ENCODE data around the gene FNTB. TPM values are rescaled to one million over a fixed set of nuclear protein-coding genes. Genes with fewer than 3 reads are reported as not detected.

FNTB gene
- total and polyA plus RNA-seq, 3 donors from 2014 or later: 43.2 to 68.1 (median 52.5) TPM

- Histone ChIP-seq H3K4me1 (peaks cover 9% of the 10 kb centered on the region), H3K4me3 (no peak overlapping the region), H3K27ac (no peak overlapping the region), H3K27me3 (no peaks in the 10 kb centered on the region), H3K9me3 (no peaks in the 10 kb centered on the region), H3K36me3 (ENCODE audit: low read depth, missing control alignments) (no peaks in the 10 kb centered on the region)
- TF ChIP-seq CTCF (IDR thresholded peaks at IDR 0.05): no peak
- TF ChIP-seq POLR2A (IDR thresholded peaks at IDR 0.05): no peak
- intact Hi-C loops (cut with DNase I; ENCODE audit: low total_unique reads): no loop called here
- DNase-seq: no peak
- 93 to 95% methylated on average over 3 of the region's 3 CpGs for WGBS, 2 donors
Measured at GRCh38 chr14:65104791-65105190, 118.1 kb downstream of the FNTB start.

GRCh38 chr14:65106316-65106715 lies 119.6 kb downstream of the FNTB start:
- Histone ChIP-seq H3K4me1 (no peaks in the 10 kb centered on the region), H3K9me3 (no peaks in the 10 kb centered on the region), H3K36me3 (ENCODE audit: low read depth, missing control alignments) (no peaks in the 10 kb centered on the region), H3K27me3 (no peaks in the 10 kb centered on the region), H3K4me3 (no peak overlapping the region), H3K27ac (no peak overlapping the region)
- WGBS, 2 donors: 94 to 98% methylated on average over 4 of the region's 4 CpGs
- TF ChIP-seq CTCF (IDR thresholded peaks at IDR 0.05) (no peak), POLR2A (IDR thresholded peaks at IDR 0.05) (no peak)
- no peak for DNase-seq
- intact Hi-C loops (cut with DNase I; ENCODE audit: low total_unique reads): no loop called here

GRCh38 chr14:65106736-65107135 lies 120.0 kb downstream of the FNTB start:
- WGBS, 2 donors: 59 to 76% methylated on average over 1 of the region's 1 CpG

GRCh38 chr14:65107200-65107599 lies 120.5 kb downstream of the FNTB start:
- Histone ChIP-seq H3K27ac (no peak overlapping the region), H3K4me3 (no peak overlapping the region), H3K4me1 (no peaks in the 10 kb centered on the region), H3K9me3 (no peaks in the 10 kb centered on the region), H3K36me3 (ENCODE audit: low read depth, missing control alignments) (no peaks in the 10 kb centered on the region), H3K27me3 (no peaks in the 10 kb centered on the region)
- 89% methylated on average over 1 of the region's 1 CpG for WGBS, 2 donors
- intact Hi-C loops (cut with DNase I; ENCODE audit: low total_unique reads): no loop called here
- DNase-seq: no peak
- TF ChIP-seq CTCF (IDR thresholded peaks at IDR 0.05) (no peak), POLR2A (IDR thresholded peaks at IDR 0.05) (no peak)

More at GRCh38 chr14:65106736-65107135, 120.0 kb downstream of the FNTB start:
- intact Hi-C loops (cut with DNase I; ENCODE audit: low total_unique reads): no loop called here
- no peaks in the 10 kb centered on the region for H3K9me3 ChIP-seq
- H3K4me1 ChIP-seq: no peaks in the 10 kb centered on the region
- no peak for DNase-seq
- H3K4me3 ChIP-seq: no peak overlapping the region
- no peak overlapping the region for H3K27ac ChIP-seq
- no peaks in the 10 kb centered on the region for H3K36me3 ChIP-seq (ENCODE audit: low read depth, missing control alignments)
- H3K27me3 ChIP-seq: no peaks in the 10 kb centered on the region
- TF ChIP-seq POLR2A (IDR thresholded peaks at IDR 0.05) (no peak), CTCF (IDR thresholded peaks at IDR 0.05) (no peak)

- no peaks in the 10 kb centered on the region for H3K9me3 ChIP-seq
- DNase-seq: no peak
- no peak overlapping the region for H3K27ac ChIP-seq
- TF ChIP-seq CTCF (IDR thresholded peaks at IDR 0.05) (no peak), POLR2A (IDR thresholded peaks at IDR 0.05) (no peak)
- 78 to 85% methylated on average over 4 of the region's 4 CpGs for WGBS, 2 donors
- H3K27me3 ChIP-seq: no peaks in the 10 kb centered on the region
- H3K36me3 ChIP-seq (ENCODE audit: low read depth, missing control alignments): no peaks in the 10 kb centered on the region
- no peaks in the 10 kb centered on the region for H3K4me1 ChIP-seq
- H3K4me3 ChIP-seq: no peak overlapping the region
- intact Hi-C loops (cut with DNase I; ENCODE audit: low total_unique reads): no loop called here
Measured at GRCh38 chr14:65109357-65109756, 122.7 kb downstream of the FNTB start.
